Measurements from ENCODE around the gene ENO1. TPM values are rescaled to one million over a fixed set of nuclear protein-coding genes. Genes with fewer than 3 reads are reported as not detected.

Gene ENO1
- total and polyA plus RNA-seq, 9 of the 15 experiments (the other 6 are each of a cell fraction or from before 2014, with no cell fraction given): 2,249 to 7,472 (median 2,868) TPM

DNA sequence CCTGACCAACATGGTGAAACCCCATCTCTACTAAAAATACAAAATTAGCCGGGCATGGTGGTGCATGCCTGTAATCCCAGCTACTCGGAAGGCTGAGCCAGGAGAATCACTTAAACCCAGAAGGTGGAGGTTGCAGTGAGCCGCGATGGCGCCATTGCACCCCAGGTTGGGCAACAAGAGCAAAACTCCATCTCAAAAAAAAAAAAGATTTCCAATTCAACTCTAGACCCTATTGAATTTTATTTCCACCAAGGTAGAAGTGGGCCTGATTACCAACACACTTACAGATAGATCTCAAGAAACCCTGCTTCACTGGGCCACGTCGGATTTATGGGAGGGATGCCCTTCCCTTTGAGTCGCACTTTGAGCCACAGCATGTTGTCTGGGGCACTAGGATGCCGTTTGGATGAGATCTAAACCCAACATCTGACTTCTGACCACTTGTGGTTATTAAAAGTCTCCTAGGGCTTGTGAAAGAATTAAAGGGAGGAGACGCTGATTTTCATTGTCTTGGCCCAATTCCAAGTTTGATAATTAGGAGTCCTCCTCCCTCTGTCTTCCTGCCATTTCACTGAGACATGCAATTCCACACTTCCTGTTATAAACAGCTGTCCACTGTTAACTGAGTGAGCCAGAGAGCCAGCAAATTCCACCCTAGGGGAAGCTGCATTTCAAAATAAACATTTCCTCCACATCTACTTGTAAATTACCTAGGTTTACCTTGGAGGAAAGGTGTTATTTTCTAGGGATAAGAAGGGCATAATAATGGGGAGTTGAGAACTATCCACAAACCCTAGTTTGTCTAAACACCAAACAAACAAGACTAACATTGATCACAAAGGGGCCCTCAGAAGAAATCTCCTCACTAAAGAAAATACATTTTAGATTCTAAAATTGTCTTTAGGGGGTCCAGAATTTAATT lies 55.9 kb downstream of the ENO1 start (continued):
- TF ChIP-seq, protein P1, sequence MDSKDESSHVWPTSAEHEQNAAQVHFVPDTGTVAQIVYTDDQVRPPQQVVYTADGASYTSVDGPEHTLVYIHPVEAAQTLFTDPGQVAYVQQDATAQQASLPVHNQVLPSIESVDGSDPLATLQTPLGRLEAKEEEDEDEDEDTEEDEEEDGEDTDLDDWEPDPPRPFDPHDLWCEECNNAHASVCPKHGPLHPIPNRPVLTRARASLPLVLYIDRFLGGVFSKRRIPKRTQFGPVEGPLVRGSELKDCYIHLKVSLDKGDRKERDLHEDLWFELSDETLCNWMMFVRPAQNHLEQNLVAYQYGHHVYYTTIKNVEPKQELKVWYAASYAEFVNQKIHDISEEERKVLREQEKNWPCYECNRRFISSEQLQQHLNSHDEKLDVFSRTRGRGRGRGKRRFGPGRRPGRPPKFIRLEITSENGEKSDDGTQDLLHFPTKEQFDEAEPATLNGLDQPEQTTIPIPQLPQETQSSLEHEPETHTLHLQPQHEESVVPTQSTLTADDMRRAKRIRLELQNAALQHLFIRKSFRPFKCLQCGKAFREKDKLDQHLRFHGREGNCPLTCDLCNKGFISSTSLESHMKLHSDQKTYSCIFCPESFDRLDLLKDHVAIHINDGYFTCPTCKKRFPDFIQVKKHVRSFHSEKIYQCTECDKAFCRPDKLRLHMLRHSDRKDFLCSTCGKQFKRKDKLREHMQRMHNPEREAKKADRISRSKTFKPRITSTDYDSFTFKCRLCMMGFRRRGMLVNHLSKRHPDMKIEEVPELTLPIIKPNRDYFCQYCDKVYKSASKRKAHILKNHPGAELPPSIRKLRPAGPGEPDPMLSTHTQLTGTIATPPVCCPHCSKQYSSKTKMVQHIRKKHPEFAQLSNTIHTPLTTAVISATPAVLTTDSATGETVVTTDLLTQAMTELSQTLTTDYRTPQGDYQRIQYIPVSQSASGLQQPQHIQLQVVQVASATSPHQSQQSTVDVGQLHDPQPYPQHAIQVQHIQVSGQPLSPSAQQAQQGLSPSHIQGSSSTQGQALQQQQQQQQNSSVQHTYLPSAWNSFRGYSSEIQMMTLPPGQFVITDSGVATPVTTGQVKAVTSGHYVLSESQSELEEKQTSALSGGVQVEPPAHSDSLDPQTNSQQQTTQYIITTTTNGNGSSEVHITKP (IDR thresholded peaks at IDR 0.05; ENCODE audit: partially characterized antibody): no peak
- TF ChIP-seq SOX6 (IDR thresholded peaks at IDR 0.05) (peak; percentile 72; the same call in 1 of the 2 replicates), EP300 (IDR thresholded peaks at IDR 0.05; ENCODE audit: low read length) (peak; percentile 31; the same call in 1 of the 2 replicates), MECOM (CRISPR knock-in tag; IDR thresholded peaks at IDR 0.05) (no peak), MTA3 (IDR thresholded peaks at IDR 0.05; ENCODE audit: borderline replicate concordance) (peak; percentile 45; the same call in 1 of the 2 replicates)
- TF ChIP-seq, protein P2, sequence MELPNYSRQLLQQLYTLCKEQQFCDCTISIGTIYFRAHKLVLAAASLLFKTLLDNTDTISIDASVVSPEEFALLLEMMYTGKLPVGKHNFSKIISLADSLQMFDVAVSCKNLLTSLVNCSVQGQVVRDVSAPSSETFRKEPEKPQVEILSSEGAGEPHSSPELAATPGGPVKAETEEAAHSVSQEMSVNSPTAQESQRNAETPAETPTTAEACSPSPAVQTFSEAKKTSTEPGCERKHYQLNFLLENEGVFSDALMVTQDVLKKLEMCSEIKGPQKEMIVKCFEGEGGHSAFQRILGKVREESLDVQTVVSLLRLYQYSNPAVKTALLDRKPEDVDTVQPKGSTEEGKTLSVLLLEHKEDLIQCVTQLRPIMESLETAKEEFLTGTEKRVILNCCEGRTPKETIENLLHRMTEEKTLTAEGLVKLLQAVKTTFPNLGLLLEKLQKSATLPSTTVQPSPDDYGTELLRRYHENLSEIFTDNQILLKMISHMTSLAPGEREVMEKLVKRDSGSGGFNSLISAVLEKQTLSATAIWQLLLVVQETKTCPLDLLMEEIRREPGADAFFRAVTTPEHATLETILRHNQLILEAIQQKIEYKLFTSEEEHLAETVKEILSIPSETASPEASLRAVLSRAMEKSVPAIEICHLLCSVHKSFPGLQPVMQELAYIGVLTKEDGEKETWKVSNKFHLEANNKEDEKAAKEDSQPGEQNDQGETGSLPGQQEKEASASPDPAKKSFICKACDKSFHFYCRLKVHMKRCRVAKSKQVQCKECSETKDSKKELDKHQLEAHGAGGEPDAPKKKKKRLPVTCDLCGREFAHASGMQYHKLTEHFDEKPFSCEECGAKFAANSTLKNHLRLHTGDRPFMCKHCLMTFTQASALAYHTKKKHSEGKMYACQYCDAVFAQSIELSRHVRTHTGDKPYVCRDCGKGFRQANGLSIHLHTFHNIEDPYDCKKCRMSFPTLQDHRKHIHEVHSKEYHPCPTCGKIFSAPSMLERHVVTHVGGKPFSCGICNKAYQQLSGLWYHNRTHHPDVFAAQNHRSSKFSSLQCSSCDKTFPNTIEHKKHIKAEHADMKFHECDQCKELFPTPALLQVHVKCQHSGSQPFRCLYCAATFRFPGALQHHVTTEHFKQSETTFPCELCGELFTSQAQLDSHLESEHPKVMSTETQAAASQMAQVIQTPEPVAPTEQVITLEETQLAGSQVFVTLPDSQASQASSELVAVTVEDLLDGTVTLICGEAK (IDR thresholded peaks at IDR 0.05): 0 out of 2 replicates have a peak, but pooled peaks have one; percentile 45
- TF ChIP-seq, protein P2 (CRISPR knock-in tag; IDR thresholded peaks at IDR 0.05): no peak
